NCI-H2029 (cell line): Measurements from ENCODE around the gene LRP10.

Source experiments
- DNase-seq: peaks from one replicate; lab custom pipeline; 2025; lab: John Stamatoyannopoulos, UW

LRP10 gene

GRCh38 chr14:22865424-22866405 lies 5.8 kb upstream of the LRP10 start:
- no peak for DNase-seq

- DNase-seq = no peak
Observed at GRCh38 chr14:22866874-22867273, 4.7 kb upstream of the LRP10 start.

GRCh38 chr14:22870811-22871223 lies 723 bp upstream of the LRP10 start:
- DNase-seq = no peak

GRCh38 chr14:22872033-22872832 lies 693 bp downstream of the LRP10 start:
- peak; percentile 99 for DNase-seq

- no peak for DNase-seq
Observed at GRCh38 chr14:22872833-22873520, 1.4 kb downstream of the LRP10 start.

GRCh38 chr14:22875003-22875747 lies 3.6 kb downstream of the LRP10 start:
- DNase-seq = no peak

GRCh38 chr14:22875748-22876319 lies 4.3 kb downstream of the LRP10 start:
- DNase-seq = no peak

- no peak for DNase-seq
Observed at GRCh38 chr14:22877000-22877501, 5.5 kb downstream of the LRP10 start.

- no peak for DNase-seq
Observed at GRCh38 chr14:22878271-22879246, 7.0 kb downstream of the LRP10 start.

- no peak for DNase-seq
Observed at GRCh38 chr14:22882064-22882463, 10.5 kb downstream of the LRP10 start.

GRCh38 chr14:22882529-22883172 lies 11.1 kb downstream of the LRP10 start:
- DNase-seq = peak; percentile 99

- DNase-seq = peak; percentile 65
Observed at GRCh38 chr14:22883173-22883976, 11.8 kb downstream of the LRP10 start, which contains the start of gene REM2. REM2 (plus strand) TSS chr14:22883222; CDS start chr14:22883288, 66 bp downstream.

GRCh38 chr14:22884076-22884737 lies 12.7 kb downstream of the LRP10 start:
- DNase-seq = no peak

- no peak for DNase-seq
Observed at GRCh38 chr14:22884738-22885523, 13.4 kb downstream of the LRP10 start.

- DNase-seq = no peak
Observed at GRCh38 chr14:22885975-22886374, 14.4 kb downstream of the LRP10 start.

- peak; percentile 100 for DNase-seq
Observed at GRCh38 chr14:22886500-22887259, 15.1 kb downstream of the LRP10 start.
